Left renal pelvis (tissue), 4 donors: ENCODE data around the gene NLRP2B. TPM values are rescaled to one million over a fixed set of nuclear protein-coding genes. Genes with fewer than 3 reads are reported as not detected.

Experiments
- polyA plus RNA-seq, 4 donors: library from polyadenylated mRNA; unstranded; fragments of 120-200 nt; gene quantifications; one replicate each; pipeline ENCODE4 v1.2.1, GENCODE V29; 2013; ENCODE audit not compliant: insufficient read length in 4 of 4

Gene NLRP2B
- polyA plus RNA-seq, 4 donors = 0.06 TPM; not detected in 3

Other genes with a start within 250 kb of the NLRP2B start
- 10 to 100 TPM; 10.2 to 12.1 (median 10.9) TPM for gene ZXDB, start 88.2 kb downstream of the NLRP2B start, polyA plus RNA-seq
- 1 to 10 TPM; 4.3 to 5.4 (median 5.3) TPM for gene ZXDA, start 230.2 kb upstream of the NLRP2B start, polyA plus RNA-seq